Loucy (cell line): ENCODE measurements around the gene LRRC46.

Experiments
- EZH2phosphoT487 ChIP-seq: fragments of 200-600 bp; IDR thresholded peaks from 2 replicates; pipeline ENCODE4 v1.6.1; 2018; ENCODE audit warnings: antibody characterized with exemption, mild to moderate bottlenecking, moderate library complexity, borderline replicate concordance
- TF ChIP-seq, protein P1 (sequence below): fragments of 200-600 bp; sonication (generic); conservative IDR thresholded peaks from 2 replicates; pipeline ENCODE4 v1.5.1; 2014; ENCODE audit warnings: mild to moderate bottlenecking, antibody characterized with exemption, low read length

DNA sequence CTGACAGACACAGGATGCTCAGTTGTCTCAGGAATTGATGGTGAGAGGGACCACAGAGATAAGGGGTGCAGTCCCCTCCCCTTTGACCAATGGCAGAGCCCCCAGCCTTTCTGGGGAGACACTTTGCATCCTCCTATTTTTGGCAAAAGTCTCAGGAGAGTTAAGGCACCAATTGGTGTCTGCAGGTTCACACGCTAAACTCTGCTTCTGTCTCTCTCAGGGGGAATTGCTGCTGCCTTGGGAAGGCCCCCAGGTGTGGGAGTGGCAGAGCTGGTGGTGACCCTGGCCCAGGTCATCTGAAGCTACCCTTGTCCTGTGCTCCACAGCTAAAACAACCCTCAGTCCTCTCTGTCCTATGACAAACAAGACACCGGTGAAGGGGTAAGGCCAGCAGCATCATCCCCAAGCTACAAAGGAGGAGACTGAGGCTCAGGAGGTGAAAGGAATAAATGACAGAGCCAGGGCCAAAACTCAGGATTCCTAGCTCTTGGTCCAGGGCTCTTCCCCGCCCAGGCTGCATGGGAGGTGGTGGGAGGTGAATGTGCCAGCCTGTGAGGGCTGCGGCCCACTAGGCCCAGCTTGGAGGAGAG lies 30.2 kb upstream of the LRRC46 start:
- TF ChIP-seq, protein P1, sequence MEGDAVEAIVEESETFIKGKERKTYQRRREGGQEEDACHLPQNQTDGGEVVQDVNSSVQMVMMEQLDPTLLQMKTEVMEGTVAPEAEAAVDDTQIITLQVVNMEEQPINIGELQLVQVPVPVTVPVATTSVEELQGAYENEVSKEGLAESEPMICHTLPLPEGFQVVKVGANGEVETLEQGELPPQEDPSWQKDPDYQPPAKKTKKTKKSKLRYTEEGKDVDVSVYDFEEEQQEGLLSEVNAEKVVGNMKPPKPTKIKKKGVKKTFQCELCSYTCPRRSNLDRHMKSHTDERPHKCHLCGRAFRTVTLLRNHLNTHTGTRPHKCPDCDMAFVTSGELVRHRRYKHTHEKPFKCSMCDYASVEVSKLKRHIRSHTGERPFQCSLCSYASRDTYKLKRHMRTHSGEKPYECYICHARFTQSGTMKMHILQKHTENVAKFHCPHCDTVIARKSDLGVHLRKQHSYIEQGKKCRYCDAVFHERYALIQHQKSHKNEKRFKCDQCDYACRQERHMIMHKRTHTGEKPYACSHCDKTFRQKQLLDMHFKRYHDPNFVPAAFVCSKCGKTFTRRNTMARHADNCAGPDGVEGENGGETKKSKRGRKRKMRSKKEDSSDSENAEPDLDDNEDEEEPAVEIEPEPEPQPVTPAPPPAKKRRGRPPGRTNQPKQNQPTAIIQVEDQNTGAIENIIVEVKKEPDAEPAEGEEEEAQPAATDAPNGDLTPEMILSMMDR, result no peak
- TF ChIP-seq EZH2phosphoT487, result no peak
